A204.1 (cell line): ENCODE data around the gene RAD51B.

ENCODE experiments used
- FAIRE-seq: peaks from 2 replicates; lab custom pipeline; 2012; peaks lifted over from hg19 to GRCh38; lab: Jason Lieb, UNC

The RAD51B gene

DNA sequence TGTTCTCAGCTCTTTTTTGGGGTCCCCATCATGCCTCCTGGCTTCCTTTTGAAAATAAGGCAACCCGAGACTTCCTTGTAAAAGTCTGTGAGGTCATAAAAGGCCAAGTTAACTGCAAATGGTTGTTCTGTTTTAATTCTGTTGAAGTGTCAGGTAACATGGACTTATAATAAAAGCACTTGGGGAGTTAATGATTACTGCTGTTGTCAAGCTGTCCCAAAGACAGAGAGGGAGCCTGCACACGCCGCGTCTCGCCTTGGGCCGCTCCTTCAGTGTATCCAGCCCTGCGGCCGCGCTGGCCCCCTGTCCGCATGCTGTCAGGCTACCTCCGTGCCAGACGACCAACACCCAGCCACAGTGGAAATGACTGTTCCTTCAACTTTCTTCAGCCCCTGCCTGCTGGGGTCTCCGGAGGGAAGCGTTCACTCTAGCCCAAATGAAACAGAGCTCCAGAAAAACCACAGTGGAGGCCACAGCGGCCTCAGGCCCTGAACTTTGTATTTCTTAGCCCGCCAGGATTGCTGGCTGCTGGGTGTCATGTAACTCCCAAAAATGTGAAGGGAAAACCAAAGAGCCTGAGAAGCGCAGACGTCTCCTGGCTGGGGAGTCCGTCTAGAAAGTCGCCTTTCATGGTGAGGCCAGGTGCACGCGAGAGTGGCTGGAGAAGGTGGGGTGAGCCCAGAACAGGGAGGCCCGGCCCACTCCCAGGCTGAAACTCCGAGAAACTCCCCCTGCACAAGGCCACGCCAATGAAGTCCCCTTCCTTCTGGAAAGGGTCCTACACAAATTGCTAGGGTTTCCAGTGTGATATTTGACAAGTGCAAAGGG, 784.2 kb downstream of the RAD51B start:
- no peak for FAIRE-seq

DNA sequence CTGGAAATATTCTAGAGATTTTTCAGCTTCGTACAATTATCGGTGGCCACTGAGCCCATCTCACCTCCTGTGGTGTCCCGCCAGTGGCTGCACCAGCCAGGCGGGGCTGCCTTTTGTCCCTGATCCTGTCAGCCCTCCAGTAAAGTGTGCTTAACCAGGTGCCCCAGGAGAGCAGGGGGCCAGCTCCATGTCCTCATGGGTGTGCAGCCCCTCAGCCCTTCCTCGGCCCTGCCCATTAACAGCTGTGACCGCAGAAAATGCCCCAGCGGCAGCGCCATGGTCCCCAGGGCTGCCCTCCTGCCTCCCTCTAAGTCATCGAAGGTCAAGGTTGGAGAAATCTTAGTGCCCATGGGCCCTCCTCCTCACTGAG, 784.8 kb downstream of the RAD51B start:
- no peak for FAIRE-seq

DNA sequence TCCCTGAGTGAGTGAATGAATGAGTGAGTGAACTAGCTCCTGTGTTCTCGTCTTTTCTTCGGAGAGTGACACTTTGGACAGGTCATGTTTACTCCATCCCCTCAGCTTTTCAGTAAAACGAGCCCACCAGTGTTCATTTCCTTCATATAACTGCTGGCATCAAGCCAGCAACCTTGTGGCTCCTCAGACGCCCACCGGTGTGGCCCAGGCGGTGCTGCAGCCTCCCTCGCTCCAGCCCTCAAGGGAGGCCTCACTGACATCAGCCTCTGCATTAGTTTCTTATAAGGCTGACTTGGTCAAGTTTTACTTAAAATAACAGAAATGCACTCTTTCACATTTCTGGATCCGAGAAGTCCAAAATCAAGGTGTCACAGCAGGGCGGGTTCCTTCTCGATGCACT, 785.2 kb downstream of the RAD51B start:
- FAIRE-seq: no peak

DNA sequence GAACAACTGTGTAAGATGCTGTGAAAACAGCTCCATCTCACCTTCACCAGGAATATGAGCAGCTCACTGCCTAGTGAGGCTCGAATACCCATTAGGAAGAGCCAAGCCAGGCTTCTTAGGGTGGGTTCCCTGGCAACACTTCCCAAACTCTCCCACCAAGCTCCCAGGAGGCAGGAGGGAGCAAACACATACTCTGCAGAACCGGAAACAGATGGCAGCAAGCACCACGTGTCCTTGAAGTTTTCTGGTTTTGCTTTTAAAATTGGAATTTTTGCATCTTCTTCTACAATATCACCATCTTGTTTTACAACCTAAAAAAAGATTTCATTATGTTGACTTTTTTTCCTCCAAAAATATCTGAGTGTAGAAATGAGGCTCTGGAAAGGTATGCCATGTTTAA, 786.6 kb downstream of the RAD51B start:
- FAIRE-seq: no peak

DNA sequence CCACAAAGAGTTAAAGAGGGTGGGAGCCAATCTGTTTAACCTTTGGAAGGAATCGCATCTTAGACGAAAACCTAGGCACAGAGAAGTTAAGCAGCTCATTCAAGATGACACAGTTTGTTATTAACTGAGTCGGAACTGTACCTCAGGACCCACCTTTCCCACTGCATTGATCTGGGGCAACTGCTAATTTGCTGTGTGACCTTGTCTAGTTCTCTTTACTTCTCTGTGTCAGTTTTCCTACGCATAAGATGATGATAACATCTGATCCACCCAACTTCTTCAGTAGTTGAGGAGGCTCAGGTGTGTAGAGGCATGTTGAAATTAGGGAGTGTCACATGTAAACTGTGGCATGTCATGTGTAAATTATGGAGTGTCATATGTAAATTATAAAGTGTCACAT, 787.1 kb downstream of the RAD51B start:
- no peak for FAIRE-seq

DNA sequence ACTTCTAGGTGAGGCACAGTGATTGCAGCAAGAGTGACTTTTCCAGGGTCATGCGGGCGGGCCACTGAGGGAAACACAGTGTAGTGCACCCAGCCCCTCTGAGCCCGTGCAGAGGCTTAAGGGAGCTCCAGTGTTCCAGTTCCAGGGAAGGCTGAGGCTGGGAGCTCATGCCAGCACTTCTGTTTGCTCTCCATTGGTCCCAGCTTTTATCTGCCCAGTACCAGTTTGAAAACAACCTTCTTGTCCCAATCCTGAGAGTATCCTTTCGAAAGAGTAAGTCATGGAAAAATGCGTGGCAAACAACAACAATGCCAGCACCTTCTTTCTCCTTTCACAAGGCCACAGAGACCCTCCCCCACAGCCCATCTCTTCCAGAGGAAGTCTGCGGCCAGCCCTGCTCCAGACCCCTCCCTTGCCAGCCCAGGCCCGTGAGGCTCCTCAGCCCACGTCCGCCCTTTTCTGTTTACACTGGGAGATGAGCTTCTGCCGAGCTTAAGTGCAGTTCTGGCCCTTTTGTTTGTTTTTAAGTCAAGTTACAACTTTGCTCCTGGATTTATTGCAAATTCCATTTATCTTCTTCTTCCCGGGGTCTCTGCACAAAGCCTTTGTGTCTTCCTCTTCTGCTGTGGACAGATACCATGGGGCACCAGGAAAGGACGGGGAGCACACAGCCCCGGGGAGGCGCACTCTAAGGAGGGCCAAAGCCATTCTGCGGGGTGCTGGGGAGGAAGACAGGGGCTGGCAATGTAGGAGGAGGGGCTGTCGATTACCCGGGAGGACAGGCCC, 787.7 kb downstream of the RAD51B start:
- no peak for FAIRE-seq

DNA sequence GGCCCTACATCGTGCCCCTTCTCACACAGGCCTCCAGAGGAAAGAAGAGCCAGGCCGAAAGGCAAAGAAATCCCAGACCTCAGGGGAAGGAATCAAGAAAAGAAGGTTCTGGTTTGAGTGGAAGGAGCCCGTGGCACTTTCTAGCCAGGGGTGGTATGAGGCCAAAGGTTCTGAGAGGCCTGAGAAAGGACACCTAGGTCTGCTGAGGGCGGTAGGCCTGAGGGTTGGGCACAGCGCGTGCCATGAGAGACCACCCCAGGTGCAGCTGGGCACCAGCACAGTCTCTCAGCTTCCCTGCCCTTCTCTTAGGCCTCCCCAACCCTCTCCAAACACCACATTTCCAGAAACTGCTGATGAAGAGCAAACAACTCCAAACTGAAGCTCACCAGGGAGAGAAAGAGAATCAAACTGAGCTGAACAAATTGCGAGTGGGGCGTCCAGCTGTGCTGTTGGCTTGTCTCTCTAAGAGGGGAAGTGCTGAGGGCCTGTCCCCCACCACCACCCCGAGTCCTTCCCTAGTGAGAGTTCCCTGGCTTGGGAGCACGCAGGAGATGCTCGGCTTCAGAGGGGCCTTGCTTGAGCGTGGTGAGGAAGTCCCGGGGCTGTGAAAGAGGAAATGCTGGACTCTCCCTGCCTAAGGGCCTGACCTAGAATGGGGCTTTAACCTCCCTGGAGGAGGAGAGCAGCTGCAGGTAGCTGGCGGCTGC, 788.4 kb downstream of the RAD51B start:
- FAIRE-seq: no peak

DNA sequence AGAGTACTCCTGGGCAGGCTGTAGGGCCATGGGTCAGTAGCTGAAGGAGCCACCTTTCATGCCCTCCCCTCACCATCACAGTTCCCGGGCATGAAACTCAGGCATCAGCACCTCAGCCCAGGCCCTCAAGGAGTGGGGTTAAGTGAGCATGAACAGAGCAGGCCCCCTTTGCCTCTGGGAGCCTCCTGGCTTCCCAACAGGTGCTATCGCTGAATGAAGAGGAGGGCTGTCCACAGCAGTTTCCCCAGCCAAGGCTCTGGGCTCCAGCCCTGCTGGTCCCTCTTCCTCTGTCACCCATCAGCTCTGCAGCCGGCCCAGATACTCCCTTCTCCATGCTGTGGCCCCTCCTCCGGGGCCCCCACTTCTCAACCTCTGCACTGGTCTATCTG, 789.0 kb downstream of the RAD51B start:
- no peak for FAIRE-seq

DNA sequence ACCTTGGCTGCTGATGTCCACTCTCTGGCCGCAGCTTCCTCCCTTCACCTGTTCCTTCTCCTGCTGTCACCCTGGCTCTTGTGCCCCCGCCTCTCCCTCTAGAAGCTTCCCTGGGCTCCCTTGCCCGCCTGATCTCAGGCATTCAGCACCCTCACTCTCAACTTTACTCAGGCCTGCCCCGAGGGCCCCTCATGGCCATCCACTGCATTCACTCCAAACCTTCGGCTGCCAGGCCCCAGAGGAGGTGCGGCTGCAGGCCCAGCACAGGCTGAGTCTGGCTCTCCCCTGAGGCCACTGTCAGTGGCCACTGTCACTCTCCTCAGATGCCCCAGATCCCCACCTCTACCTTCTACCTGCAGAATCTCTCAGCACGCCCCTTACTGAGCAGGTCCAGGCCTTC, 789.4 kb downstream of the RAD51B start:
- no peak for FAIRE-seq

DNA sequence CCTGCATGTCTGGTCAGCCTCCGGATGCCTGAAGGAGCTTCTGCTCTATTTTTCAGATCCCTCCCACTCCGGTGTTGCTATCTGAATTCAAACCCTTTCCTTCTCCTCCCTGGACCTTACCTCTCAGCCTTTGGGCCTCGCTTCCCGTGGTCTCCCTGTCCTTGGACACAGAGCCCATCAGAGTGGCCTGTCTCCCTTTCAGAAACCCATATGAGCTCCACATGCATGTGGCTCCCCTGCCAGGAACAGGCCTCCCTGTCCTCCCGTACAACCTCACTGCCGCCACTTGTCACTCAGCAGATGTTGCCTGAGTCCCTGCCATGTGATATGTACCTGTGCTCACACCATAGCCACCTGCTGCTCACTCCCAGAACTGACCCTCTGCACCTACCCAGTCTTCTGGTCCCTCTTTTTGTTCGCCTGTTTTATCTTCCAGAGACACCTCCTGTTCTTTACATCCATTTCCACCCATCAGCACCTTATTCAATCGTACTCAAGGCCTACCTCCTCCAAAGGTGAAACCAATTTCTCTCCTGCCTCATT, 790.7 kb downstream of the RAD51B start:
- FAIRE-seq: no peak

DNA sequence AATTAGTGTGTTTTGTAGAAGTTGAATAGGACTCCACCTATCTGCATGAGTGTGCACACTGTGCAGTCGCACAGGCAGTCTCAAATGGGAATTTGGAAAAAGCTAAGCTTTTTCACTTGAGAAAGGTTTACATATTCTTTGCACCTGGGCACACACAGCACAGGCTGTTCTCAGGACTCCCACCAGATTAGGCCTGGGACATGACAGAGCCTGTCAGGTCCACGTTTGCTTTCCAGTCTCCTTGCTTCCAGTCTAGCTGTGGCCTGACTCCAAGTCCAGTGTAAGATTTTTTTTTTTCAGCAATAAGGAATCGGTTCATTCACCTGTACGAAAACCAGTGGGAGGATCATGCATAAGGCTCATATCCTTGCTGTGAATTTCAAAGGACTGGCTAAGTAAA, 792.0 kb downstream of the RAD51B start:
- FAIRE-seq: no peak

DNA sequence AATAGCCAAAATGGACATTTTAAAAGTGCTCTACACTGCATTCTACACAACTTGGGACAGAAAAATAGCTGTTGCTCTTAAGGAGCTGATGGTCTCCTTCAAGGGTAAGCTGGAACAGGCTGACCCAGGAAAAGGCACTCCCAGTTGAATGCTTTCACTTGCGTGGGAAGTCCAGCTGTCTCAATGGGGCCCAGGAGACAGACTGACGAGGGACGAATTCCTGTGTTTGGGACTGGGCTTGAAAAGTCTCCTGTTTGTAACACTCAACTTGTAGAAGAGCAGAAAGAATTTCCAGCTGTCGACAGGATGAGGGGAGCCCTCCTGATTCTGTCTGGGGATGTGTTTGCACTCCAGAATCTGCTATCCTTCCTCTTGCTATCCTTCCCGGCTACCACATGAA, 792.5 kb downstream of the RAD51B start:
- FAIRE-seq: no peak

DNA sequence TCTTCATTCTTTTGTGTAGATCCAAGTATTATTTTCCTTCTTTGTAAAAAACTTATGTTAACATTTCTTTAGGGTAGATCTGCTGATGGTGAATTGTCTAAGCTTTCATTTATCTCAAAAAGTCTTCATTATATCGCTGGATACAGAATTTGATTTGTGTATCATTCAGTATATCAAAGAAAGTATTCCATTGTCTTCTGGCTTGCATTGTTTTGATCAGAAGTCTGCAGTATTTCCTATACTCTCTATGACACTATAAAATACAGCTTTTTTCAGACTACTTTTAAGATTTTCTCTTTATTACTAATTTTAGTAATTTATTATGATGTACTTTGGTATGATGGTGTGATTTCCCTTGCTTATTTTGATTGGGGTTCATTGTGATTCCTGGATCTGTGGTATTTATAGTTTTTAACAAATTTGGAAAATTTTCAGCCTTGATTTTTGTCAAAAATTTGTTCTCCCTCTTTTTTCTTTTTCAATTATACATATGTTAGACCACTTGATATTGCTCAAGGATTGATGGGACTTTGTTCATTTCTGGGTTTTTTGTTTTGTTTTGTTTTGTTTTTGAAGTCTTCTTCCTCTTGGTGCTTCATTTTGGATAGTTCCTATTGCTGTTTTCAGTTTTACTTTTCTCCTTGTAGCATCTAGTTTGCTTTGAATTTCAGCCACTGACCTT, 796.8 kb downstream of the RAD51B start:
- peak; percentile 41 for FAIRE-seq

DNA sequence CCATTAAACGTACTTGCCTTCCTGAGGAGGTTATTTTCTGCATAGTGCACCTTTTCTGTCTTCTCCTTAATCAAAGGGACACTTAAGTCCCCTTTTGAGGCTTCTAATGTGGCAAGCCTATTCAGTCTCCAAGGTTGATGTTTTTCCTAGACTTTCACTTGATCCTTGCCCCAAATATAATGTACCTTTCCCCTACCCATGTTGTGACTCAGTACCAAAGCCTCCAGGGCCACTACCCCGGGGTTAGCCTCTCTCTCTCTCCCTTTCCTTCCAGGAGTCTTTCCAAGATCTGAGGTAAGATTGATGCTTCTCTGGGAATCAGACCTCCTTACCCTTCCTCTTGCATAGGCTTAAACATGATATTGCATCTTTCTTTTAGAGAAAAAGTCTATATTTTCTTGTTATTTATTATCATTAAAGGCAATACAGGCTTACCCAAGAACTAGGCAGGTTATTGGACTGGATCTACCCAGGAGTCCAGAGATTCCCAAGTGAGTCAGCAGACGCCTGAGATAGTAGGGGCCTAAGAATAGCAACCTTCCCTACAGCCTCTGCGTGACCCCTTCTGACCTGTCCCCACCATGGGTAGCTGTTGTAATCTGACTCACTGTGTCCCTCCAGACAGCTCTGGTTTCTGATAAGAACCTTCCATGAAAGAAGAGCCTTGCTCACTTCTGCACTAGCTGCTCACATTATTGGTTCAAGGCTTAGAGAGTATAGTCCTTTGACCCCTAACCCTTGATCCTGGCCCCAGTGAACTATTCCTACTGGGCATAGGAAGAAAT, 800.4 kb downstream of the RAD51B start:
- no peak for FAIRE-seq

DNA sequence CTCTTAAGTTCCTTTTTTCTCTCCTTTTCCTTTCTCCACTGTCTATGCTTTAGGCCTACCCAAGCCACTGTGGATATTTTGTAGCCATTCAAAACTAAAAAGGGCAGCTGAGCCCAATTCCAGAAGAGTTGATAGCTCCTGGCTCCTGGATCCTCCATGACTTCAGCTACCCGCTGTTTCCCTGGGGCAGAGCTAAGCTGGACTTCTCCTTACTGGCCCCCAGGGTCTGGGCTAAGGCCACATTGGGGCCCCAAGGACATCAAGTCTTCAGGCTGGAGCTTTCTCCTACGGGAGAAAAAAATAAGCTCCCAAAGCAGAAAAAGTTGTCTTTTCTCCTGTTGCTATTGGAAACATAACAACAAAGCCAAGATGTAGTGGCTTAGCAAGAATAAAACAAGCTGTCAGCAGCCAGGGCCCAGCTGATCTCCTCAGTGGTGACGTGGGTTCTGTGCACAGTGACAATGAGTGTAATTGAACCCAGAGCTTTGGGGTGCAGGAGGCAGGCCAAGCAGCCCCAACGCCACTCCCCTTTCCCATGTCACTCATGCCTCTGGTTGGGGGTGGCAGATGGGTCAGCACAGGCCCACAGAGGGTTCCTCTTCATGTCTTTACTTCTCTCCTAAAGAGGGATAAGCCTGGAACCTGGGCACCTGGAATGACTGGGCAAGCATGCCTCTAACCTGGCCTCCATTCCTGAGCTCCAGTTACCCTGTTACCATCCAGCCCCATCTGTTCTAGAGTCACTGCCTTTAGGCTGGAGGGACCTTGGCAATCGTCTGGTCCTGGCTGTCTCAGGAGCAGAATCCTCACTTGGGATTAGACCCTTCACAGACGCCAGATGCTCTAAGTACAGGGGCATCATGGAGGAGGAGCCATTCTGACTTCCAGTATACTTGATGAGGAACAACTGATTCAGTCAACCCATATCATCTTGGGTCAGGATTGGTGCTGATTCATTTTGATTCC, 802.1 kb downstream of the RAD51B start:
- no peak for FAIRE-seq

DNA sequence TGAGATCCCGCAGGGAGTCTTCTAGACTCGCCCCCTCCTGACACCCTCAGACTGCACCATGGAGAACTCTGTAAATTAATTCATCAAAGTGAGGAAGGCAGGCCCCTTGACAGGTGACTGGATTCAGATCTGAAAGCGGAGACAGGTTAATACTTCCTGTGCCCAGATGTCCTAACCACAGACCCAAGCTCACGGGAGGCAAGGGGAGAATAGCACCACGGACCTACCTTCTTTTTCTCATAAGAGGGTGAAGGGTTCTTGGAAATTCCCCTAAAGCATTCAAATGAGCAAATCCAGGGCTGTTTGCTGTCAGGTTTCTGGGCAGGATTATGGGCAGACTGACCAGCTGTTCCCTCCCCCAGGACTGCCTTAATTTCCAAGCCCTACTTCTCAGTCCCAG, 803.3 kb downstream of the RAD51B start:
- no peak for FAIRE-seq

DNA sequence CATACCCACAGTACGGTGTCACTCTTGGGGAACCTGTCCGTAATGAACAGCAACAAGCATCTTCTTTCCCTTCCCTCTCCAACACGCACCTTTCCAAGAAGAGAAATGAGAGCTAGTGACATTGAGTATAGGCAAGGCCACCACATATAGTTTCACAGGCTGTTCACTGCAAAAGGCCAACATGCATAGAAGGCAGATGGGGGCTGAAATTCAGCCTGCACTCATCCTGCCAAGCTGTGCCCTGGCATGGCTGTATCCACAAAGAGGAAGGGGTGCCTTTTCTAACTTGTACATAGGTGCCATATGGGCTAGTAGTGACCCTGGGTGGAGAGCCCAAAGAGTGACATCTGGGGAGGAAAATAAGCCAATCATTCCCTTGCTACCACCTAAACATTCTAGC, 803.7 kb downstream of the RAD51B start:
- FAIRE-seq: no peak

DNA sequence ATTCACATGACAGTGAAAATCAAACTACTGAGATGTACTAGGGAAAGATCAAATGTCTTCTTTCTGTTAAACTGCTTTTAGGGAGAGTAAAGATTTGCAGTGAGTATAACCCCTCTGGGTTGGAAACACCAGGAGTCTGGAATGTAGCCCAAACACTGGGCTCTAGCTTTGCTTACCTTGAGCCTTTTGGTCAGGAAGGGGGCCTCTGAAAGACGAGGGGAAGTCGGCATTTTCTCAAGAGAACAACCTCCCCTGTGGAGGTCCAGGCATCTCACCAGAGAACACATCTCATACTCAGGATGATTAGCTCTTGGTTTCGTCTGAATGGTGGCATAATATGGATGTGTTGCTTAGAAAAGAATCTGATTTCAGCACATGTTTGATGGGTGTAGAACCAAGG, 804.2 kb downstream of the RAD51B start:
- no peak for FAIRE-seq

DNA sequence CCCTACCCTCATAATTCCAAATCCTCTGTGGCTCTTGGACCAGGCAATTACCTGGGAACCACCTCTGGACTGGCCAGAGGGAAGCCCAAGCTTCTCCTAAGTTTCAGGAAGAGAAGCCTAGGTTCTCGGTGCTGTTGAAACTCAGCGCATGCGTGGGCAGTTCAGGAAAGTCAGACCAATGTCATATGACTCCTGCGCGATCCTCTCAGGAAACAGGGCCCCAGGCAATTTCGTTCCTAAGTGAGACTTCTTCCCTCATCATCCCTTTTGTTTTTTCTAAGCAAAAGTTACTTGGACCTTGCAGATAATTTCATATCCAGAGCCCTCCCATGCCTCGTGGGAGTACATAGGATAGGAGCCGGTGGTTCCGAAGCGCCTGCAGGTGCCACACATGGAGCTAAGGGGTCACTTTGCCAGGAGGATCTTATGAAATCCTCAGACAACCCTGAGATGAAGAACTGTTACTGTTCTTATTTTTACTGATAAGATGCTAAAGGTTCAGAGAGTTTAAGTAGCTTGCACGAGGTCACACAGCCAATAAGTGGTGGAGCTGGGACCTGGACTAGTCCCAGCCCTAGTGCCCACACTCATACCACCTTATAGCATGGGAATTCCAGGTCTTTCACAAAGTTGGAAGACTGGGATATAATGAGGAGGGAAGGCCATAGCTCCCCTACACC, 805.1 kb downstream of the RAD51B start:
- FAIRE-seq: no peak
